NCI-H1436 (cell line): ENCODE results near the gene SLC1A4.

Source experiments
- DNase-seq: peaks from one replicate; lab custom pipeline; 2025; lab: John Stamatoyannopoulos, UW

The SLC1A4 gene

DNA sequence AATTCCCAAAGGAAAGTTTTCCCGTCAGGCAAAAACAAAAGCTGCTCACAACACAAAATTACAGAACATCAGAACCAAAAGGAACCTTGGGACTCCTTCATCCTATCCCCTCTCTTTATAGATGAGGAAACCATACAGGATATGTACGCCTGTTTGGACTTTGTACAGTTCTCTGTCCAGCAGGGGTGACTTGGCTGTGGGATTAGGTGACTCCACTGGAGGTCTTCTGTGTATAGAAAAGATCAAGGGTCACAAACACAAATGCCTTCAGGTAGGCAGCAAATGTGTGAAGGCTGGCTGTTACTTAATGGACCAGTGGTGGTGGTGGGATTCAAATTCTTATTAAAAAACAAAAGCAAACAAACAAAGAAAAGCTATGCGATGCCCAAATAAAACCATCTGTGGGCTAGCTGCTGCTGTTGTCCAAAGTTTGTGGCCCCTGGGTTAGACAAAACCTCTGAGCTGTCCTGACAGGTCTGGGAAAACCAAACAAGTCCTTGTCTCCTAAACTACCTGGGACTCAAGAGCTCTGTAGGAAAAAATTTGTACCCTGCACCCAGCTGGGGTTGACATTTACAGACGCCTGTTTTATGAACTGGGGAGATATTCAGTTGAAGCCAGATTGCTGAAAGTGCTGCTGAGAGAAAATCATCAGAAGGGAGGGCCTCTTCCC, 65.7 kb downstream of the SLC1A4 start:
- DNase-seq = no peak

DNA sequence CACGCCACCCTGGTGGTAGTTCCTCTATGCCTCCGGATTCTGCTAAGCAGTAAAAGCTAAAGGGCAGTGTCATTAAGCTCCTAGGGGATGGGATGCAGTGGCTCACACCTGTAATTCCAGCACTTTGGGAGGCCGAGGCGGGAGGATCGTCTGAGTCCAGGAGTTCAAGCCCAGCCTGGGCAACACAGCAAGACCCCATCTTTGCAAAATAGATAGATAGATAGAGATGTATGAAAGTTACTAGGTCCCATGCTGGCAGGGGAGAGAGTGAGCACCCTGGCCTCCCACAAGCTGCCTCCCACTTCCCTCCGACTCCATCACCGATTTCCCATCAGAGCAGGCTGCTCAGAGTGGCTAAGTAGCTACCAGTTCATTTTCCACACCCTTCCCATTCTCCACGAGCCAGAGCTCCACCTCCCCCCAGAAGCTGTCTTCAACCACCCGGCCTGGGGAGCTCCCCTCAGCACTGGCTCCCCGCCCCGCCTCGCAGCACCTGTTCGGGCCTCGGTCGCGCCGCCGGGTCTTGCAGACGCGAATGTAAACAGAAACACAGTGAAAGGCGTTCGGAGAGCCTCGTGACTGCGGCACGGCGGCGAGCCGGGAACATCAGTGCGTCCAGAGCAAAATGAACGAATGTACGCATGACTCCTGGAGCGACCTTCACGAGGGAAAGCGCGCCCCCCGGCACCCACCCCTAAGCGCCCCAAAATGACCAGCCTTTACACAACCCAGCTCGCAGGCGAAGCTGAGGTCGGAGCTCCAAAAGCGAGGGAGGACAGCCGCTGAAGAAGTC, 66.4 kb downstream of the SLC1A4 start:
- peak; percentile 60 for DNase-seq

DNA sequence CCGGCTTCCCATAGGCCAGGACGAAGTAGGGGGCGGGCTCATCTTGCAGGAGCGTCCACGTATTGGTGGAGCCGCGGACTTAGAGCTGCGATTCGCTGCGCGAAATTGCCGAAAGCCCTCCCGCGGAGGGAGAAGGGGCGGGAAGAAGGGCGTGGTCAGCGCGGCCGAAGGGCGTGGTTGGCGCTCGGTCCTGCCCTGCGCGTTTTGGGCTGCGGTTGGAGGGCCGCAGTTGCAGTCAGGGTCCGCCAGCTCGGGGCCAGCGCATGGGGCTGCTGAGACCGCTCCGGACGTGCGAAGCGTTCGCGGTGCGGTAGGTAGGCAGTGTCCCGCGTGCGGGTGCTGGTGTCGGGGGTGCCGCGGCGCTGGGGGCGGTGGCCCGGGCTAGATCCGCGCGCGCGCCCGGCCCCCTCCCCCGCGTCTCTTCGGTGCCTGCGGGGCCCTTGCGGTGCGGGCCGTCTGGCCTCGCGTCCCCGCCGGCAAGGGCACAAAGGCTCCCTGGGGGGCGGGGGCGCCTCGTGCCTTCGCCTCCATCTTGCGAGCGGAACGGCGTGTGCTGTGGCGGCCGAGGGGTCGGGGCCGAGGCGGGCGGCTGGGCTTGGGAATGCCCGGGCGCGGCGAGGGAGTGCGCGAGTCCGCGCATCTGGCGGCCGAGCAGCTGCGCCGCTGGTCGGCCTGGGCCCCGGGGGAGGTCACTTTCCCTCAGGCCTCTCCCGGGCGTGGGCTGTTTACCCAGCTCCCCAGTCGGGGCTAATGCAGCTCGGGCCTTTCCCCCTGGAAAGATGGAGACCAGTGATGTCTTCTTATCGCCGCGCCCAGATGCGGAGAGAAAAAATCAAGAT, 67.2 kb downstream of the SLC1A4 start, which contains the start of gene CEP68:
TSS of gene CEP68 (plus strand) at position 202 of the 839 bp plus-strand sequence. CDS start 13,029 bp downstream, outside the sequence.
- DNase-seq = peak; percentile 96

DNA sequence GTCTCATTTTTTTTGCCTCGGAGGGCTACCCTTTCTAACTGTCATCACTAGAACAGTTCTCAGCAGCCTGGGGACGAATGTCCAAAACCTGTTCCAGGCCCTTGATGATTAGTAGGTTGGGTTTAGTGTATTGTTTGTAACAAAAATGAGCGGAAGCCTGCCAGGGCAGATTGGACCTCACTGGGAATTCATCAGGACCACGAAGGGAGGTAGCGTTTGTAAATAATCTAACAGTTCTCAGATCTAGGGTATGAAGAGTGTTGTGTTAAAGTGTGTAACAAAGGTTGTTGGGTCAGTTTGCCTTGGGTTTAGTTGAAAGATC, 67.8 kb downstream of the SLC1A4 start:
- DNase-seq = no peak

DNA sequence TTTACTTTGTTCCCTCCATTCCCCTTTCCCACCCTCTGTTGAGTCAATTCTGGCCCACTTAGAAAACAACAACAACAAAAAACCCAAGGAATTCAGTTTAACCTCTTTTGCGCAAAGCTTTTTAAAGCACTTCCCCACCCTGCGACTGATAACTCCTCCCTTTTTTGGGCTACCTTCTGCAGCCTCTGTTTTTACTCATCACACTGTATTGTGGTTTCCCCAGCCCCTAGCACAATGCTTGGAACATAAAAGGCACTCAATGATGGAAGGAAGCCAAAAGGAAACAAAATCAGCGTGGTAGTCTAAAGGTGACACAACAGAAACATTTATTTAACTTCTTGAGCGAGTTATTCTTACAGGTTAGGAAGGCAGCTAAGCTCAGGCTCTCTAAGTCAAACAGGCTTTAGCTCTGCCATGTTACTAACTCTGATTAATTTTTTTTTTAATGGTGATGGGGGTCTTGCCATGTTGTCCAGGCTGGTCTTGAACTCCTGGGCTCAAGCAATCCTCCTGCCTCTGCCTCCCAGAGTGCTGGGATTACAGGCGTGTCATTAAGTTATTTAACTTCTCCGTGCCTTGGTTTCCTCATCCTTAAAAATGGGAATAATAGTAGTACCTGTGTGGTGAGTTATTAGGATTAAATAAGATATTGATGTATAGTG, 68.3 kb downstream of the SLC1A4 start:
- no peak for DNase-seq

DNA sequence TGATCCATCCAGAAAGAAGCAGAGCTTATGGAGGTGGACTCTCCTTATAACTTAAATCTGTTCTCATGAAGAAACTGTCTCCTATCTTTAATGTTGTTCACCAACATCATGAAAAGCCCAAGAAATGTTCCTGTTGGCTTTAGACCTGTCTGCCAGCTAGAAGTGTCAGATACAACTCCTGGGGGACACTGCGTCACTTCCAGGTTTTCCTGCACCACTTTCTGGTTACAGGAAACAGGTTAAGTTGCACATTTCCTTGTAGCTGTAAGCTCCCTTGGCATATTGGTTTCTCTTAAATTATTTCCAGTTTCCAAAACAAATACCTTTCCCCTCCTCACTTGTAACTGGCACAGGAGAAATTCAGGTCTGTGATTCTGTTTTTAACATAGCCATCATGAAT, 69.9 kb downstream of the SLC1A4 start:
- no peak for DNase-seq

DNA sequence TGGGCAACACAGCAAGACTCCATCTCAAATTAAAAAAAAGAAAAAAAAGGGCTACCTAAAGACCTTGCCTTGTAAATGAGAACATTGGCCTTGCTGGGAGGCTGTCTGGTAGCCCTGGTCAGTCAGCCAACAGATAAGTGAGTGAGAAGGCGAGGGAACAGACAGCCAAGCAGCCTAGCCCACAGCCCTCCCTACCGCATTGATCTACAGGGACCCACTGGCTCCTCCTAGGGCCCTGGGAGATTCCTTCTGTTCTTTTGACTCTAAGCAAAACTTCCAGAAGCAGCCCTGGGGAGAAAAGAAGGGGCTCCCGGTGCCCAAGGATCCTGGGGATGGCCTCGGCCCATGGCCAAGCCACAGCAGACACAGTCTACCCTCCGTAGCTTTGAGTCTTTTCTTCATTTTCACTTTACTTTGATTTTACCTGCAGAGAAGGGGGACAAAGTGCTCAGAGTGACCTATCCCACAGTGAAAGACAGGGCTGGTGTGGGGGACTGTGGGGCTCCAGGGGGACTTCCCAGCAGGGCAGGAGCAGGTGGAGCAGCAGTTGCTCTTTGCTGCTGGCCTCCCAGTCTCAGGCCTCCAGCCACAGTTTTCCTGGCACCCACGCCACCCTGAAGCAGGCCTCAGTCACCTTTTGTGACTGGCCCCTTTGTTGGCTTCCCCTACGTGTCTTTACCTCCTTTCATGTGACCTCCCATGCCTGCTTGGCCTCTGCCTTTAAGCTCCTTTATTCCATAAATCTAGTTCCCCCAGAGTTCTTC, 72.1 kb downstream of the SLC1A4 start:
- no peak for DNase-seq

DNA sequence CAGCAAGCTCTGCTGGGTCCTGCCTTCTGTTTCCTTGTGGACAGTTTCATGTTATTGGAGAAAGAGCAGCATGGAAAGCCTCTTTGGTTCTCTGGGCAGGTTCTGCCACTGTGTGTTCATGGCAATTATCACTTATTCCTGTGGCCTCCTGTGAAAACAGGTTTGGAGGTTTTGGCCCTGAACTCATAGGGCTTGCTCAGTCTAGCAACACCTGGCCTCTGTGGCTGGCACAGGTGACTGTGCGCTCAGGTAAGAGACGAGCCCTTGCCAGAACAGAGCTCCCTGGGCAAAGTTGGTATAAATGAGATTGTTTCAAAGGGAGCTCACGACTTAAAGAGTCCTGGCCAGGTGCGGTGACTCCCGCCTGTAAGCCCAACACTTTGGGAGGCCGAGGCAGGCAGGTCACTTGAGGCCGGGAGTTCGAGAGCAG, 72.7 kb downstream of the SLC1A4 start:
- no peak for DNase-seq

DNA sequence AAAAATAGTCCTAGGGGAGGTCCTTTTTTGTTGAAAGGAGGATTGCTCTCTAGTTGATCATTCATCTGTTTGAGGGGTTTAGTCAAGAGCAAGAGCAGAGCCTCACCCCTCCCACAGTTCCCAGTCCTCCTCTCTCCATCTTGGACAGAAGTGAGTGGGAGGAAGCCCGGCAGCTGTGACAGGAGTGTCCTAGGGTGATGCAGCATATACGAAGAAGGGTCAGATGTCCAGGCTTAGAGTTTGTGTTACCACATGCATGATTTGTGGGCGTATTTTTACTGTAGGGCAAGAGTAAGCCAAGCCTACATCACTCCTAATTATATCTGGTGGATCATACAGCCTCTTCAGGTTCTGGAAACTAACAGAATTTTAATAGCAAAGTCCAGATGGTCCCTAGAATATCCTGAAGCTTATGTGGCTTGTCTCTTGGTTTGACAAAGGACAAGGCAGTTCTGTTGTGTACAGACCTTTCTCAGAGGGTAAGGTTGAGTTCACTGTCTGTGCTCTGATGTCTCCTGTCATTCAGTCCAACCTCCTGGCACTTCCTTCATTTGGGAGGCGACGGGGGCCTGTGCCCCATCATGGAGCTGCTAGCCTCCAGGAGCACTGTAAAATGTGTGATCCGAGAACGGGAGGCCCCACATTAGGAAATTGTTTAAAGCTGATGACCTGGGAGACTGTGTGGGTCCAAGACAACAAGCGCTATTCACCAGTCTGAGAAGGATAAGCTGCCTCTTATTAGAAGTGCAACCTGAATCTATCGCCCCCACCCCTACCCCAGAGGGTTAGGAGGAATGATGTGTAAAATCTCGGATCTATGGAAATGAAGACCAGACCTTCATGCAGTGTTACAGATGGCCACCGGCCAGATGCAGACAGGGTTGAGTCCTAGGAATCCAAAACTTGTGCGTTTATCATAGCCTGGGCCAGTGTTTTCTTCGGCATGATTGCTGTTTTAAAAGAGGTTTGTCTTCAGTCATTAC, 73.9 kb downstream of the SLC1A4 start:
- DNase-seq = no peak

DNA sequence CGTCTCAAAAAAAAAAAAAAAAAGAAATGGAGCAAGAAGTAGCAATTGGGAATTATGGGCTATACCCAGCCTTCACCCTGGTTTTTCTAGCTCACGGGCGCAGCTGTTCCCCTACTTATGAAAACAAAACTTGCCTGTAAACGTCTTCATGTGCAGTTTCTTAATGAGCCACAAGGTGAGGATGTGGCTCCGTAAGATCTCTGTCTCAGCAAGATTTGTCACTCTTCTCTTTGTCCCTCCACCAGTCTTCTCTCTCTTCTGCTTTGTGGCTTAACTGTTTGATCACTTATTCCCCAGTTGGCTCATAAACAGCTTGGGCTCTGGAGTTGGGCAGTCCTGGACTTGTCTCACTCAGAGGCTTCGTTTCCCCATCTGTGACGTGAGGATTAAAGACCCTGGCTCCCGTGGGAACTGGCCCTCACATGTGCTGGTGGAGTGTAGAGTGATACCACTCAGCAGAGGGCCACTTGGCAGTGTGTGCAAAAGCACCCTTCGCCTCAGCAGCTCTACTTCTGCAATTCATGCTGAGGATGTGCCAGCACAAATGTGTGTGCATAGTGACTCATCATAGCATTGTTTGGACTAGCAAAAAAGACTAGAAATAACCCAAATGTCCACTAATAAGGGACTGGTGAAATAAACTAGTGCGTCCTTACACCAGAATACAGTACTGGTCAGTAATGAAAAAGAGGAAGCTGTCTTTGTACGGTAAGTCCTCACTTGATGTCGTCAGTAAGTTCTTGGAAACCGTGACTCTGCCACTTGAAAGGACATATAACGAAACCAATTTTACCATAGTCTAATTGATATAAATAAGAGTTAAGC, 75.7 kb downstream of the SLC1A4 start:
- peak; percentile 64 for DNase-seq

DNA sequence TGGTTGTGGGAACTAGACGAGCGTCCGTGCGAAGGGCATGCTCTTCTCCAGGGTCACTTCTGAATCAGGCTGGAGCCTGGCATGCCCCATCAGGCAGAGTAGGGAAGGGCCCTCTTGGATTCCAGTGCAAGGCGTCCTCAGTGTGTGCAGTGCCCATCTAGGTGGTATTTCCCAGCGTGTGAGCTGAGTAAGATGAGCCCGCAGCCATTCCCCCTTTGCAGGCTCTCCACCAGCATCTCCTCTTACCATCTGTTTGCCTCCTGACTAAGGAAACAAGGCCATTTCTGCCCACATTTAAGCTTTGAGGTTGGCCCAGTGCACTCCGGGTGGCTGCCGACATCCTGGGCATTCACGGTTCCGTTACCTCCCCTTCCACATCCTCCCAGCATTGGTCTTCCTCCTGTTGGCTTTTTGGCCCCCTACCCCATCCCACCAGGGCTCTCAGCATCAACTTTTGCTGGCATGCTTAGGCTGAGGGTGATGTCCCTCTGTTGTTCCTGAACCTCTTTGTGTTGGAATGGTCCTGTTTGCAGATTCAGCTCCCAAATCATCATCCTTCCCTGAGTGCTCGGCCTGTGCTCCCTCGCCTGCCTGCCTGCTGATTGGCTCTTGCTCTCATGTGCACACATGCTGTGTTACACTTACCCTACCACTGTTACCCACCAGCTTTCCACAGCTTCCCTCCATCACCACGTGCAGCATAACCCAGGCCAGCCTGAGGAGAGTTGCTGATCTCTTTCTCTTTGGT, 78.8 kb downstream of the SLC1A4 start:
- no peak for DNase-seq

DNA sequence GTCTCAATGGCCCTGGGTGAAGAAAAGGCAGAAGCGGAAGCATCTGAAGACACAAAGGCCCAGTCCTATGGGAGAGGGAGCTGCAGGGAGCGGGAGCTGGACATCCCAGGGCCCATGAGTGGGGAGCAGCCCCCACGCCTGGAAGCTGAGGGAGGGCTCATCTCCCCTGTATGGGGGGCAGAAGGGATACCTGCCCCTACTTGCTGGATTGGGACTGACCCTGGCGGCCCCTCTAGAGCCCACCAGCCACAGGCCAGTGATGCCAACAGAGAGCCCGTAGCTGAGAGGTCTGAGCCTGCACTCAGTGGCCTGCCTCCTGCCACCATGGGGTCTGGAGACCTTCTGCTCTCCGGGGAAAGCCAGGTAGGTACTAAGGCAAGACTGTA, 80.2 kb downstream of the SLC1A4 start:
- DNase-seq = no peak

DNA sequence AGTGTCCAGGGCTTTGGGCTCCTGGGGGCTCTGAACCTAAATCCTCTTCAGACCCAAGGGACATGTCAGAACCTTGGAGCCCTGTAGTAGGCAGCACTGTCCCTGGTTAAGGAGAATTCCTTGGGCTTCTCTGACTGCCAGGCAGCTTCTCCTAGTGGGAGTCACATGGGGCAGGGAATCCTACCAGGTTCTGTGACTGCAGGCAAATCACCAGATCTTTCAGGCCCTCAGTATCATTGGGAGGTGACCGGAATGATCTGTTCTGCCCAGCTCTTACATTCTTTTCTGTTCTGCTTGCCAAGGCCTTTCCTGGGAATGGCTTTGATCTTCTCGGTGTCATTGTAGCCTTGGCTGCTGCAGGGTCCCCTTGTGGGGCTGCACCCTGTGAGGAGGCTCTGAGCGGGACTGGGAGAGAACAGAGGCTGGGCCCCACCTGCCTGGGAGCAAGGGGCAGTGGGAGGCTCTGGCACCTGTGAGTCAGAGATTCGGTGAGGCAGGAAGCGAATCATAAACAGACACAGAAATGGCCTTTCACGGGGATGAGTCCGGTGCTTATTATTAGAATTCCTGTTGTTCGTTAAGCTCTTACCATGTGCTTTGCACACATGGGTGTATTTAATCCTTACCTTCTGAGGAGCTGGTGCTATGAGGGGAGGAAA, 81.1 kb downstream of the SLC1A4 start:
- no peak for DNase-seq

DNA sequence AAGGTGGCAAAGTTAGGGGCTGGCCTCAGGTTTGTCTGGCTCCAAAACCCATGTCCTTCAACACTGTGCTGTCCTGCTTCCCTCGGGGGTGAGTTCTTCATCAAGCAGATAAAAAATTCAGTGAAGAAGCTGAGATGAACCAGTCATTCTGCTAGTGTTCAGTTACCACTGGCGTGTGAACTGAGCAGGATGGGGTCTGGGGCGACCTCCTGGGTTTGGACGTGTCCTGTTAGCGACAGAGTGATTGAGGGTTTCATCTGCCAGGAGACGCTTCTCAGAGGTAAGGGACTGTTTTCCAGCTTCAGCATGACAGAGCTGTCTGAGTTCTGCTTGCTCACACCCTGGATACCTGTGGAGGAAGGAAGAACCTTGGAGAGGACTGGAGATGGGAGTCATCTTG, 81.7 kb downstream of the SLC1A4 start:
- DNase-seq = no peak

DNA sequence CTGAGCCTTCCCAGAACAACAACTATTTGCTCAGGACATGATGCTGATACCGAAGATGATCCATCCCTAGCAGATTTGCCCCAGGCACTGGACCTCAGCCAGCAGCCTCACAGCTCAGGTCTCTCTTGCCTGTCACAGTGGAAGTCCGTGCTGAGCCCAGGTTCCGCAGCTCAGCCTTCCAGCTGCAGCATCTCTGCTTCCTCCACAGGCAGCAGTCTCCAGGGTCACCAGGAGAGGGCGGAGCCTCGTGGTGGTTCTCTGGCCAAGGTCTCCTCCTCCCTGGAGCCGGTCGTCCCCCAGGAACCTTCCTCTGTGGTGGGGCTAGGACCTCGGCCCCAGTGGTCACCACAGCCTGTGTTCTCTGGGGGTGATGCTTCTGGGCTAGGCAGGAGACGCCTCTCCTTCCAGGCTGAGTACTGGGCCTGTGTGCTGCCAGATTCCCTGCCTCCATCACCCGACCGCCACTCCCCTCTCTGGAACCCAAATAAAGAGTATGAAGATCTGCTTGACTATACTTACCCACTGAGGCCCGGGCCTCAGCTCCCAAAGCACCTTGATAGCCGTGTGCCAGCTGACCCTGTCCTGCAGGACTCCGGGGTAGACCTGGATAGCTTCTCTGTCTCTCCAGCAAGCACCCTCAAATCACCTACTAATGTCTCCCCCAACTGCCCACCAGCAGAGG, 82.4 kb downstream of the SLC1A4 start:
- DNase-seq = no peak

DNA sequence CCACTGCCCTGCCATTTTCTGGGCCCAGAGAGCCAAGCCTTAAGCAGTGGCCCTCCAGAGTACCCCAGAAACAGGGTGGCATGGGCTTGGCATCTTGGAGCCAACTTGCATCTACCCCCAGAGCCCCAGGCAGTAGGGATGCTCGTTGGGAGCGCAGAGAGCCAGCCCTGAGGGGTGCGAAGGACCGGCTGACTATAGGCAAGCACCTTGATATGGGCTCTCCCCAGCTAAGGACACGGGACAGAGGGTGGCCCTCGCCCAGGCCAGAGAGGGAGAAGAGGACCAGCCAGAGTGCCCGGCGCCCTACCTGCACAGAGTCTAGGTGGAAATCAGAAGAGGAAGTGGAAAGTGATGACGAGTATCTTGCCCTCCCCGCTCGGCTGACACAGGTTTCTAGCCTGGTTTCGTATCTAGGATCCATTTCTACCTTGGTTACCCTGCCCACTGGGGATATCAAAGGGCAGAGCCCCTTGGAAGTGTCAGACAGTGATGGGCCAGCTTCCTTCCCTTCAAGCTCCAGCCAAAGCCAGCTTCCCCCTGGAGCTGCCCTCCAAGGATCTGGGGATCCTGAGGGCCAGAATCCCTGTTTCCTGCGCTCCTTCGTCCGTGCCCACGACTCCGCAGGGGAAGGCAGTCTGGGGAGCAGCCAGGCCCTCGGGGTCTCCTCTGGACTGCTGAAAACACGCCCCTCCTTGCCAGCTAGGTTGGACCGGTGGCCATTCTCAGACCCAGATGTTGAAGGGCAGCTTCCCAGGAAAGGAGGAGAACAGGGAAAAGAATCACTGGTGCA, 83.2 kb downstream of the SLC1A4 start:
- DNase-seq = no peak
